ENCODE data around the gene STX10. TPM values are rescaled to one million over a fixed set of nuclear protein-coding genes. Genes with fewer than 3 reads are reported as not detected.
"Not testable (repeated sequence)": the region's sequence is repeated elsewhere in the genome, so short reads cannot be mapped to it uniquely, and the experiment has no call there.

Gene STX10
- total RNA-seq, 1 donor from 2014 or later = 68.9 TPM

- H3K36me3 Mint-ChIP-seq (ENCODE audit: low read depth) = peaks cover 4% of the 10 kb centered on the region
- intact Hi-C loops (cut with micrococcal nuclease) = no loop called here
- no peaks in the 10 kb centered on the region for H3K9me3 Mint-ChIP-seq
- no peaks in the 10 kb centered on the region for H3K27me3 Mint-ChIP-seq (ENCODE audit: low read depth)
- H3K4me3 Mint-ChIP-seq (ENCODE audit: low read depth) = no peak overlapping the region
- peaks cover 20% of the 10 kb centered on the region for H3K4me1 Mint-ChIP-seq (ENCODE audit: low read depth)
- no peak overlapping the region for H3K27ac Mint-ChIP-seq
- DNase-seq (ENCODE audit: low spot score) = no peak
Observed at GRCh38 chr19:13176345-13176744, 26.2 kb upstream of the STX10 start.

GRCh38 chr19:13173139-13173737 is 23.1 kb upstream of the STX10 start:
- H3K4me3 Mint-ChIP-seq (ENCODE audit: low read depth) = peak overlapping the region; percentile 80
- intact Hi-C loops (cut with micrococcal nuclease) = no loop called here
- no peak for DNase-seq (ENCODE audit: low spot score)
- no peaks in the 10 kb centered on the region for H3K27me3 Mint-ChIP-seq (ENCODE audit: low read depth)
- peaks cover 4% of the 10 kb centered on the region for H3K36me3 Mint-ChIP-seq (ENCODE audit: low read depth)
- H3K4me1 Mint-ChIP-seq (ENCODE audit: low read depth) = peaks cover 38% of the 10 kb centered on the region
- H3K9me3 Mint-ChIP-seq = no peaks in the 10 kb centered on the region
- H3K27ac Mint-ChIP-seq = peak overlapping the region; percentile 97

- H3K9me3 Mint-ChIP-seq = no peaks in the 10 kb centered on the region
- peak; percentile 35 for DNase-seq (ENCODE audit: low spot score)
- peak overlapping the region; percentile 80 for H3K4me3 Mint-ChIP-seq (ENCODE audit: low read depth)
- peaks cover 4% of the 10 kb centered on the region for H3K36me3 Mint-ChIP-seq (ENCODE audit: low read depth)
- intact Hi-C loops (cut with micrococcal nuclease) = no loop called here
- H3K27ac Mint-ChIP-seq = peak overlapping the region; percentile 97
- H3K27me3 Mint-ChIP-seq (ENCODE audit: low read depth) = no peaks in the 10 kb centered on the region
- H3K4me1 Mint-ChIP-seq (ENCODE audit: low read depth) = peaks cover 42% of the 10 kb centered on the region
Observed at GRCh38 chr19:13172346-13173138, 22.4 kb upstream of the STX10 start.

GRCh38 chr19:13171146-13171545 is 21.0 kb upstream of the STX10 start:
- peaks cover 51% of the 10 kb centered on the region for H3K4me1 Mint-ChIP-seq (ENCODE audit: low read depth)
- no peaks in the 10 kb centered on the region for H3K27me3 Mint-ChIP-seq (ENCODE audit: low read depth)
- peak overlapping the region; percentile 51 for H3K4me3 Mint-ChIP-seq (ENCODE audit: low read depth)
- H3K36me3 Mint-ChIP-seq (ENCODE audit: low read depth) = peaks cover 4% of the 10 kb centered on the region
- no peak for DNase-seq (ENCODE audit: low spot score)
- intact Hi-C loops (cut with micrococcal nuclease) = no loop called here
- peak overlapping the region; percentile 97 for H3K27ac Mint-ChIP-seq
- H3K9me3 Mint-ChIP-seq = no peaks in the 10 kb centered on the region

GRCh38 chr19:13169769-13170168 is 19.6 kb upstream of the STX10 start:
- no peaks in the 10 kb centered on the region for H3K9me3 Mint-ChIP-seq
- intact Hi-C loops (cut with micrococcal nuclease) = loop anchor here (10.0 kb wide), 1 partner anchor 1345 kb away; the partner anchor contains the start of gene DNAJB1
- H3K36me3 Mint-ChIP-seq (ENCODE audit: low read depth) = peaks cover 4% of the 10 kb centered on the region
- H3K27ac Mint-ChIP-seq = peak overlapping the region; percentile 96
- H3K27me3 Mint-ChIP-seq (ENCODE audit: low read depth) = no peaks in the 10 kb centered on the region
- peaks cover 57% of the 10 kb centered on the region for H3K4me1 Mint-ChIP-seq (ENCODE audit: low read depth)
- no peak for DNase-seq (ENCODE audit: low spot score)
- no peak overlapping the region for H3K4me3 Mint-ChIP-seq (ENCODE audit: low read depth)

GRCh38 chr19:13166151-13166550 is 16.0 kb upstream of the STX10 start:
- Mint-ChIP-seq H3K27ac (peak overlapping the region; percentile 62), H3K4me1 (ENCODE audit: low read depth) (peaks cover 59% of the 10 kb centered on the region), H3K4me3 (ENCODE audit: low read depth) (peak overlapping the region; percentile 2)
- not testable (repeated sequence) for H3K27me3 Mint-ChIP-seq (ENCODE audit: low read depth); DNase-seq (ENCODE audit: low spot score); H3K36me3 Mint-ChIP-seq (ENCODE audit: low read depth); H3K9me3 Mint-ChIP-seq
- intact Hi-C loops (cut with micrococcal nuclease) = loop anchor here (2.0 to 10.0 kb wide), 2 partner anchors 15 to 1349 kb away; partner anchors contain the start of genes DNAJB1, IER2 and STX10

GRCh38 chr19:13165162-13165997 is 15.2 kb upstream of the STX10 start:
- intact Hi-C loops (cut with micrococcal nuclease) = loop anchor here (10.0 kb wide), 1 partner anchor 1349 kb away; the partner anchor contains the start of gene DNAJB1

GRCh38 chr19:13164343-13165161 is 14.4 kb upstream of the STX10 start:
- peaks cover 53% of the 10 kb centered on the region for H3K4me1 Mint-ChIP-seq (ENCODE audit: low read depth)
- H3K27me3 Mint-ChIP-seq (ENCODE audit: low read depth) = no peaks in the 10 kb centered on the region
- no peaks in the 10 kb centered on the region for H3K9me3 Mint-ChIP-seq
- intact Hi-C loops (cut with micrococcal nuclease) = loop anchor here (10.0 kb wide), 1 partner anchor 1350 kb away; the partner anchor contains the start of gene DNAJB1
- H3K36me3 Mint-ChIP-seq (ENCODE audit: low read depth) = no peaks in the 10 kb centered on the region
- peak overlapping the region; percentile 70 for H3K4me3 Mint-ChIP-seq (ENCODE audit: low read depth)
- H3K27ac Mint-ChIP-seq = peak overlapping the region; percentile 95
- peak; percentile 38 for DNase-seq (ENCODE audit: low spot score)

More at GRCh38 chr19:13165162-13165997, 15.2 kb upstream of the STX10 start:
- DNase-seq (ENCODE audit: low spot score) = no peak
- Mint-ChIP-seq H3K27me3 (ENCODE audit: low read depth) (no peaks in the 10 kb centered on the region), H3K27ac (peak overlapping the region; percentile 95), H3K36me3 (ENCODE audit: low read depth) (no peaks in the 10 kb centered on the region), H3K4me3 (ENCODE audit: low read depth) (no peak overlapping the region), H3K9me3 (no peaks in the 10 kb centered on the region), H3K4me1 (ENCODE audit: low read depth) (peaks cover 57% of the 10 kb centered on the region)

- no peaks in the 10 kb centered on the region for H3K36me3 Mint-ChIP-seq (ENCODE audit: low read depth)
- peaks cover 45% of the 10 kb centered on the region for H3K4me1 Mint-ChIP-seq (ENCODE audit: low read depth)
- peak overlapping the region; percentile 70 for H3K4me3 Mint-ChIP-seq (ENCODE audit: low read depth)
- no peaks in the 10 kb centered on the region for H3K9me3 Mint-ChIP-seq
- peak; percentile 56 for DNase-seq (ENCODE audit: low spot score)
- intact Hi-C loops (cut with micrococcal nuclease) = loop anchor here (1.0 to 10.0 kb wide), 3 partner anchors 8 to 1351 kb away; partner anchors contain the start of gene DNAJB1
- H3K27me3 Mint-ChIP-seq (ENCODE audit: low read depth) = no peaks in the 10 kb centered on the region
- H3K27ac Mint-ChIP-seq = peak overlapping the region; percentile 95
Observed at GRCh38 chr19:13163609-13164342, 13.6 kb upstream of the STX10 start.

GRCh38 chr19:13162724-13163608 is 12.8 kb upstream of the STX10 start:
- Mint-ChIP-seq H3K4me3 (ENCODE audit: low read depth) (peak overlapping the region; percentile 86), H3K27me3 (ENCODE audit: low read depth) (no peaks in the 10 kb centered on the region), H3K27ac (peak overlapping the region; percentile 95), H3K36me3 (ENCODE audit: low read depth) (no peaks in the 10 kb centered on the region), H3K4me1 (ENCODE audit: low read depth) (peaks cover 48% of the 10 kb centered on the region), H3K9me3 (no peaks in the 10 kb centered on the region)
- intact Hi-C loops (cut with micrococcal nuclease) = loop anchor here (1.0 to 10.0 kb wide), 3 partner anchors 8 to 1352 kb away; partner anchors contain the start of gene DNAJB1
- peak; percentile 89 for DNase-seq (ENCODE audit: low spot score)

Data from activated T-helper 2 cell treated with anti-CD3 and anti-CD28 coated beads, Interferon-gamma antibody, Interleukin-2, Interleukin-4, amounts not matched to agents 10 μg/mL and 5 μg/mL and 100 μg/mL, durations not matched to agents 14 hours and 24 hours and 36 hours (primary cell).